Epidermal melanocyte (primary cell): ENCODE data around the gene ARMH3.

Experiments used
- DNase-seq: peaks from one replicate; pipeline ENCODE4 v3.0.0; 2011; ENCODE audit warnings: low spot score; ENCODE audit not compliant: insufficient read length

The ARMH3 gene

DNA sequence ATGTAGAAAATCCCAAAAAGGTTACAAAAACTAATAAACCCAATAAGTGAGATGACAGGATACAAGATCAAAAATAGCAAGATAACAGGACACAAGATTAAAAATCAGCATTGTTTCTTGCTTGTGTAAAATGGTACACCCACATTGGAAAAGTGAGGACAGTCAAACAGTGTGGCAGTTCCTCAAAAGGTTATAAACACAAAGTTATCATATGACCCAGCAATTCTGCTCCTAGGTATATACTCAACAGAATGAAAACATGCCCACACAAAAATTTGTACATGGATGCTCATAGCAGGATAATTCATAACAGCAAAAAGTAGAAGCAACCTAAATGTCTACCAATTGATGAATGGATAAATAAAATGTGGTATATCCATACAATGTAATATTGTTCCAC lies 105.8 kb downstream of the ARMH3 start:
- DNase-seq: no peak

- DNase-seq: no peak
Measured at GRCh38 chr10:101941871-101942270, 114.1 kb downstream of the ARMH3 start.

DNA sequence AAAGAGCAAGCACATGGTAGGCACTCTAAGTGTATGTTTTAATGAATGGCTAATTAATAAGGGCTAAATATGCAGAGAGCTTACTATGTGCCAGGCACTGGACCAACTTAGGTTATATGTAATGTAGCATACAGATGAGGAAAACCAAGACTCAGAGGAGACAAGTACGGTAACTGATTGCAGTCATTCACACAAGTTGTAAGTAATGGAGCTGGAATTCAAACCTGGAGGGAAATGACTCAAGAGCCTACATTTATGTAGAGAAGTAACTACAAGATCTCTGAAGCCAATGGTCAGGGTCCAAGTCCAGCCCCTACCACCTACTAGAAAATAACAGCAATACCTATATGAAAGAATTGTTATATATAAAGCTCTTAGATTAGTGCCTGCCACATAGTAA lies 115.1 kb downstream of the ARMH3 start:
- no peak for DNase-seq

DNA sequence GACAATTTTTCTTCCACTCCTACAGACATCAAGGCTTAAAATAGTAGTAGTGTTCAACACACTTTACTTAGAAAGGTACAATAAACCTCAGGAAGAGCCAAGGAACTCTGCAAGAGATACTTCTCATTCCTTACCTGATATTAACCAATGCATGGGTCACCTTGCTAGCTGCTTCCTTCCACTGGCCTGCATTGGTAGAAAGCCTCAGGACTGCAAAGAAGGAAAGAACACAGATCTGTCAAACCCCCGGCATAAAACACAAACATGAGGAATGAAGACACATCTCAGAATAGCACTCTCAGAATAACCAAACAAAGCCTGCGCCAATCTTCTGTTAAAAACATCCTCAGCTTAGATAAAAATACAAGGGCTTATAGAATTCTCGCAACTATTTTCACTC lies 116.2 kb downstream of the ARMH3 start:
- no peak for DNase-seq

- DNase-seq: no peak
Measured at GRCh38 chr10:101939008-101939648, 116.8 kb downstream of the ARMH3 start.

DNA sequence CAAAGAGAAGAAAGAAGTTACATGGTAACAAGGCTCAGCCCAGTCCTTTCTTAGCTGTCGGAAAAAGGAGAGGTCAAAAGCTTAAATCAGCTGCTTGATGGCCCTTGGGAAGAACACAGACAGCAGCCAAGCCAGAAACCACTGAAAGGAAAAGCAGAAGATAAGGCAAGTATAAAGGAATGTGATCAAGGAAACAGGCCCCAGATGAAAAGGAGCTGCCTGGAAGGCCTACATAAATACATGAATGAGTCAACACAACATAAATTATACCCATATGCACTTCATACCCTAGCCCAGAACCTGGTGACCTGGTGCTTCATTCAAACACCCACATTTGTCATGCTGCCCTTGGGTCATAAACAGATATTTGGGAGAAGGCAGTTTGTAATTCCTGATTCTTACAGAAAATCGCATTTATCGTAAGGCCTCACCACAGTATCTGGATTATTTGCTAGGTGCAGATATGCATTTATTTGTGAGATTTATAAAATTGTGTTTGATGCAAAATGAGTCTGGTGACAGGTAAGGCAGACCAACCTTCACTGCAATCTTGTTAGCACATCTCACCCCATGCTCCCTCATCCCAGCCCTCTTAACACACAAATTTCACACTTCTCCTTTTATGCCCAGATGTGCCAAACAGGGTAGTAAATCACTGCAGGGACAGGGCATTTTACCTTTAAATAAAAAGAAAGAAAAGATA lies 117.5 kb downstream of the ARMH3 start:
- DNase-seq: no peak

DNA sequence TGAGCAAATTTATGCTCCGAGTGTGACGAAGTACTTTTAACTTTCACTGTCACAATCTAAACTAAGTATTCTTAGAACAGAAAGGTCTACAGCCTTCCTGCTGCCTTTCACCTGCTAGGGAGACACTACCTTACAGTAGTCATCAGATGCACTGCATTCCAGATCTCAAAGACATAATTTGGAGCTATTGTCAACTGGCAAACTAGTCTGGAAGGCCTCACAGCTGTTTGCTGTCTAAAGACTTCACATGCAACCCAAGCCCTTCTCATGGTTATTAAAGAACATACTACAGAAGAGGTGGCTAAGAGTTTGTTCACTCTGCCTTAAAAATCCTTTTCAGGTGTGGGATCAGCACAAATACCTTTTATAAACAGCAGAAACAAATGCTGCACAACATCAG lies 120.5 kb downstream of the ARMH3 start:
- no peak for DNase-seq

- DNase-seq: no peak
Measured at GRCh38 chr10:101934686-101935305, 121.2 kb downstream of the ARMH3 start.

GRCh38 chr10:101933976-101934375 lies 122.0 kb downstream of the ARMH3 start:
- no peak for DNase-seq

DNA sequence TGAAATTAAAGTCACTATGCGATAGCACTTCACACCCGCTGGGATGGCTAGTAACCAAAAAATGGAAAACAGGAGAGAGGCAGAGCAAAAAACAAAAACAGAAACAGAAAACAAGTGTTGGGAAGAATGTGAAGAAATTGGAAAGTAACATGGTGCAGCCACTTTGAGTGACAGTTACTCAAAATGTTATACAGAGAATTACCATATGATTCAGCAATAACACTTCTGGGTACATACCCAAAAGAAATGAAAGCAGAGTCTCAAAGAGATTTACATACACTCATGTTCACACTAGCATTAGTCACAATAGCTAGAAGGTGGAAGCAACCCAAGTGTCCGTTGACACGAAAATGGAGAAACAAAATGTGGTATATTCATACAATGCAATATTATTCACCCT lies 123.8 kb downstream of the ARMH3 start:
- no peak for DNase-seq

DNA sequence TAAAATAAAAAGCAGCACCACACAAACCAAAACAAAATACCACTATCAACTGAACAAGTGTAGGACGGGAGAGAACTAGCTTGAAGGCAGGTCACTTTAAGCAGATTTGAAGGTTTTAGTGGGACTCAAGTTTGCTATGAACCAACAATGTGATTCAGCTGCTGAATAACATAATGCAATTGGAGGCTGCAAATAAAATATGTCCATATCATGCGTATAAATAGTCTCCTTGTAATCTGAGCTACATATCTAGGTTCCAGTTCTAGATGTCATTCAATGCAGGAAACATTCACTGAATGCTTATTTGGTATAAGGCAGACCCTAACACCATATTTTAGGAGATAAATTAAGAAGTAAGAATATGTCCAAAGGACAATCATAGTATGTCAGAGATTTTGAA lies 130.9 kb downstream of the ARMH3 start:
- no peak for DNase-seq

GRCh38 chr10:101923256-101923655 lies 132.7 kb downstream of the ARMH3 start:
- DNase-seq: no peak

DNA sequence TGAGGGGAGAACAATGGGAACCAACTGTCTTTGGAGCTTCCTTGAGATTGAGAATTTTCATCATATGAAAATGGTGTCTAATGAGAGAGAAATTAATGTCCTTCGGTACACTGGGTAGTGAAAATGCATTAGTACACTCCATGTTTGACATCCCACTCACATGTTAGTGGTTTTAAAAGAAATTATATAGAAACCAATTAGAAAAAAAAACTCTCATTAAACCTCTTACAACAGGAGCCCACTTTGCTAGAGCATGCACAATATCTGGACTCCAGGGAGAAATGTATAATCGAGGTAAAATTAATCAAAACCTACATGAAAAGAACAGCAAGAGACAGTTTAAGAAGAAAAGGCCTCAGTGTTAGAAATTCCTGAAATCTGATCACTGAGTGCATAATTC lies 133.1 kb downstream of the ARMH3 start:
- no peak for DNase-seq

DNA sequence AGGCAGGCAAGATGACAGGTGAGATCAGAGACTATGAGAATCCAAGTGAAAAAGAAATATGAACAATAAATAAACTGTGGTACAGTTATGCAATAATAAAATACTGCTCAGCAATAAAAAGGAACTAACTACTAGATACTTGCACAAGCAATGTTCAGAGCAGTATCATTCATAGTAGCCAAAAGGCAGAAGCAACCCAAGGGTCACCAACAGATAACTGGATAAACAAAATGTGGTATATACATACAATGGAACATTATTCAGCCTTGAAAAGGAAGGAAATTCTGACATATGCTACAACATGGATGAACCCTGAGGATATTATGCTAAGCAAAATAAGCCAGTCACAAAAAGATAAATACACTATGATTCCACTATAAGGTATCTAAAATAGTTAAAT lies 135.4 kb downstream of the ARMH3 start:
- DNase-seq: no peak

GRCh38 chr10:101919026-101919770 lies 136.8 kb downstream of the ARMH3 start:
- DNase-seq: no peak

GRCh38 chr10:101912561-101913179 lies 143.3 kb downstream of the ARMH3 start:
- DNase-seq: no peak

- DNase-seq: no peak
Measured at GRCh38 chr10:101906586-101907183, 149.3 kb downstream of the ARMH3 start.

- DNase-seq: no peak
Measured at GRCh38 chr10:101905251-101905650, 150.7 kb downstream of the ARMH3 start.

DNA sequence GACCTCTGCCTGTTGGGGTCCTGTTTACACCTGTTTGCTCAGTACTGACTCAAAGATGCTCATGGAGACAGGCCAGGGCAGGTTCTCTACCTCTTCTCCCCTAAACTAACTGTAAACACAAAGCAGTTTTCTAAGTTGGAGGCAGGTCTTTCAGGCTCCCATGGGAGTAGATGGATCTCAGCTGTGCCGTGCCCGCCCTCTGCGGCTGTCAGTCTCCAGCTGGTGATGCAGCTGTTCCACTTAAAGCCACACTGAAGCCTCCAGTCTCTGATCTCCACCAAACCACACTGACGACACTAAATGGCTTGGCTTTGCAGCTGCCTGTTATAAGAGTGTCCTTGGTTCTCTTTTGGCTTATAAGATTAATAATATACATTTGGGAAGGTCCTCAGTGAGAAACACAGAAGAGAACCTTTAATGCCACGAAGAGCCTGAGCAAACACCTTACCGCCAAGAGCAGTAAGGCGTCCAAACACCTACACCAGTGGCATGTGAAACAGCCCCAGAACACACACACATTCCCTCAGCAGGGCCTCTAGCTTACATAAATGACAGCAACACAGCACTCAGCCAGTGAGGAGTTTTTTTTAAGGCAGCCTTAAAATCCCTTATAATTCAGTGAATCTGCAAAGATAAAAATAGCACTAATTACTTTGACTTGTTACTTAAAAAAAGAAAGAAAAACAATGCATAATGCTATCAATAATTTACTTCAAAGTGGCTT lies 152.0 kb downstream of the ARMH3 start:
- no peak for DNase-seq

GRCh38 chr10:101902820-101903145 lies 153.2 kb downstream of the ARMH3 start:
- no peak for DNase-seq
